H1 (cell line): ENCODE data around the gene SLC17A6. TPM values are rescaled to one million over a fixed set of nuclear protein-coding genes. Genes with fewer than 3 reads are reported as not detected.
A peak's percentile ranks its signal among the peaks of the same experiment; 100 is the strongest.

Source experiments
- CTCF ChIA-PET: fragments of 300-600 bp; sonication (Branson Sonifier 250); formaldehyde crosslinking; loops from one replicate; lab custom pipeline; 2021; ENCODE audit not compliant: partially characterized antibody; lab: Charles Lee
- POLR2A ChIA-PET: fragments of 300-600 bp; sonication (Branson Sonifier 250); formaldehyde crosslinking; loops from one replicate; lab custom pipeline; 2021; ENCODE audit warnings: inconsistent platforms; ENCODE audit not compliant: partially characterized antibody; lab: Charles Lee
- DNase-seq, 2 experiments: peaks; one replicate each; pipeline versions ENCODE4 v3.0.0 to v3.0.0-alpha.2; 2010 to 2022; ENCODE audit warnings: low spot score in 2 of 2, low read depth in 1 of 2, mixed read lengths in 1 of 2
- FAIRE-seq: peaks from 2 replicates; lab custom pipeline; 2011; peaks lifted over from hg19 to GRCh38; lab: Jason Lieb, UNC
- H2AFZ ChIP-seq: 2 replicates; pipeline ENCODE4 v1.8.1; 2012; ENCODE audit warnings: low read length, inconsistent platforms
- H2AK5ac ChIP-seq: 2 replicates; pipeline ENCODE4 v1.6.1; 2013; ENCODE audit warnings: low read depth, low read length
- H2BK120ac ChIP-seq: replicated peaks from 2 replicates; pipeline ENCODE3; 2013; ENCODE audit warnings: low read depth, low read length, inconsistent platforms
- H2BK12ac ChIP-seq: 2 replicates; pipeline ENCODE4 v1.6.1; 2013; ENCODE audit warnings: low read depth, low read length
- H2BK15ac ChIP-seq: 2 replicates; pipeline ENCODE4 v1.6.1; 2013; ENCODE audit warnings: low read length
- H2BK20ac ChIP-seq: 2 replicates; pipeline ENCODE4 v1.6.1; 2013; ENCODE audit warnings: low read length
- H2BK5ac ChIP-seq: 2 replicates; pipeline ENCODE4 v1.6.1; 2013; ENCODE audit warnings: low read depth, low read length
- H3K14ac ChIP-seq: 2 replicates; pipeline ENCODE4 v1.6.1; 2013; ENCODE audit warnings: inconsistent platforms; ENCODE audit not compliant: insufficient read length
- H3K18ac ChIP-seq: 2 replicates; pipeline ENCODE4 v1.6.1; 2013; ENCODE audit warnings: low read length; ENCODE audit errors: extremely low read depth
- H3K23ac ChIP-seq: 2 replicates; pipeline ENCODE4 v1.6.1; 2013; ENCODE audit warnings: inconsistent platforms; ENCODE audit not compliant: insufficient read length
- H3K23me2 ChIP-seq: 2 replicates; pipeline ENCODE4 v1.6.1; 2013; ENCODE audit warnings: low read depth, low read length
- H3K27ac ChIP-seq: 2 replicates; pipeline ENCODE4 v1.6.1; 2011; ENCODE audit warnings: low read depth, low read length, inconsistent platforms
- H3K27me3 ChIP-seq, 4 experiments: replicated peaks in 1 of 4; 1 replicate in 1 of 4; 2 replicates in 3 of 4; pipeline versions ENCODE4 v1.6.1 to v1.8.1; 2011 to 2013; ENCODE audit warnings: low read length in 3 of 4, mild to moderate bottlenecking in 3 of 4, inconsistent platforms in 2 of 4, mixed read lengths in 2 of 4, moderate library complexity in 1 of 4; ENCODE audit not compliant: control insufficient read depth in 3 of 4, insufficient read depth in 3 of 4; ENCODE audit errors: extremely low read depth in 1 of 4
- H3K36me3 ChIP-seq, 4 experiments: 2 replicates each; pipeline versions ENCODE4 v1.6.1 to v1.8.1; 2011 to 2013; ENCODE audit warnings: mild to moderate bottlenecking in 4 of 4, low read length in 3 of 4, moderate library complexity in 2 of 4, control low read depth in 1 of 4, inconsistent platforms in 1 of 4; ENCODE audit not compliant: insufficient read depth in 4 of 4, control insufficient read depth in 2 of 4
- H3K4ac ChIP-seq: replicated peaks from 2 replicates; pipeline ENCODE3; 2013; ENCODE audit warnings: low read length, low read depth, mixed read lengths, inconsistent platforms; ENCODE audit not compliant: insufficient read length
- H3K4me1 ChIP-seq, 4 experiments: replicated peaks in 1 of 4; 1 replicate in 1 of 4; 2 replicates in 3 of 4; pipeline versions ENCODE4 v1.6.1 to v1.8.1; 2011 to 2013; ENCODE audit warnings: low read length in 3 of 4, inconsistent platforms in 2 of 4, mixed read lengths in 1 of 4; ENCODE audit not compliant: insufficient read depth in 4 of 4, control insufficient read depth in 3 of 4
- H3K4me2 ChIP-seq, 2 experiments: 2 replicates each; pipeline versions ENCODE4 v1.6.1 to v1.8.1; 2011 to 2013; ENCODE audit warnings: low read depth in 2 of 2, low read length in 2 of 2, control low read depth in 1 of 2, inconsistent platforms in 1 of 2, mild to moderate bottlenecking in 1 of 2; ENCODE audit not compliant: insufficient read depth in 1 of 2
- H3K4me3 ChIP-seq, 4 experiments: fragments of 200-600, 300-600 bp in 1 of 4; sonication (generic), shearing (Covaris generic), sonication (Bioruptor Twin) in 1 of 4; 2 replicates each; pipeline versions ENCODE4 v1.5.1 to v1.8.1; 2011 to 2016; ENCODE audit warnings: low read length in 4 of 4, low read depth in 3 of 4, control low read depth in 2 of 4, inconsistent platforms in 2 of 4, mild to moderate bottlenecking in 2 of 4, mixed read lengths in 1 of 4, moderate library complexity in 1 of 4; ENCODE audit not compliant: insufficient read depth in 2 of 4; ENCODE audit errors: extremely low read depth in 1 of 4
- H3K56ac ChIP-seq: replicated peaks from 2 replicates; pipeline ENCODE3; 2013; ENCODE audit warnings: low read depth, mild to moderate bottlenecking, mixed read lengths, low read length, inconsistent platforms; ENCODE audit not compliant: insufficient read length
- H3K79me1 ChIP-seq: 2 replicates; pipeline ENCODE4 v1.6.1; 2013; ENCODE audit warnings: low read depth, low read length, control low read depth
- H3K79me2 ChIP-seq, 2 experiments: 2 replicates each; pipeline versions ENCODE4 v1.6.1 to v1.8.1; 2012 to 2013; ENCODE audit warnings: low read length in 2 of 2, mild to moderate bottlenecking in 2 of 2, inconsistent platforms in 1 of 2; ENCODE audit not compliant: insufficient read depth in 2 of 2, control insufficient read depth in 1 of 2
- H3K9ac ChIP-seq, 4 experiments: replicated peaks in 1 of 4; 1 replicate in 1 of 4; 2 replicates in 3 of 4; pipeline versions ENCODE4 v1.6.1 to v1.8.1; 2011 to 2013; ENCODE audit warnings: low read depth in 3 of 4, low read length in 3 of 4, control low read depth in 2 of 4, mild to moderate bottlenecking in 2 of 4, moderate library complexity in 2 of 4, inconsistent platforms in 1 of 4; ENCODE audit errors: extremely low read depth in 1 of 4
- H3K9me3 ChIP-seq, 2 experiments: 2 replicates each; pipeline versions ENCODE4 v1.6.1 to v1.8.1; 2012 to 2013; ENCODE audit warnings: mild to moderate bottlenecking in 2 of 2, moderate library complexity in 2 of 2, control low read depth in 1 of 2, inconsistent platforms in 1 of 2, low read depth in 1 of 2, low read length in 1 of 2, mixed read lengths in 1 of 2; ENCODE audit not compliant: insufficient read depth in 2 of 2
- H4K20me1 ChIP-seq, 2 experiments: replicated peaks in 1 of 2; 2 replicates each; pipeline versions ENCODE3 to v1.8.1; 2011 to 2013; ENCODE audit warnings: inconsistent platforms in 2 of 2, low read length in 2 of 2, mild to moderate bottlenecking in 1 of 2; ENCODE audit not compliant: insufficient read depth in 2 of 2, control insufficient read depth in 1 of 2
- H4K5ac ChIP-seq: 2 replicates; pipeline ENCODE4 v1.6.1; 2013; ENCODE audit warnings: low read length, low read depth, mixed read lengths, inconsistent platforms; ENCODE audit not compliant: insufficient read length
- H4K8ac ChIP-seq: 2 replicates; pipeline ENCODE4 v1.8.0; 2013; ENCODE audit warnings: mild to moderate bottlenecking, moderate library complexity, low read length, inconsistent platforms; ENCODE audit not compliant: insufficient read depth; ENCODE audit errors: extremely low read depth
- H4K91ac ChIP-seq: replicated peaks from 2 replicates; pipeline ENCODE3; 2013; ENCODE audit warnings: low read length, mixed read lengths, inconsistent platforms; ENCODE audit not compliant: insufficient read length
- E2F6 ChIP-seq: IDR thresholded peaks from 2 replicates; pipeline ENCODE4 v1.6.1; 2012; ENCODE audit warnings: inconsistent platforms
- HDAC6 ChIP-seq: IDR thresholded peaks from one replicate; pipeline ENCODE4 v1.7.1; 2012; ENCODE audit warnings: low read depth, mild to moderate bottlenecking, inconsistent platforms, low read length, moderate library complexity
- WGBS, 2 experiments: shearing (Covaris generic) in 1 of 2; methylation state at CpG; one replicate each; pipeline versions ENCODE4 v1.1.6 to v1.1.7; 2013 to 2015; ENCODE audit warnings: low lambda C conversion rate in 2 of 2, mixed read lengths in 2 of 2, inconsistent platforms in 1 of 2, low coverage in 1 of 2, missing lambda C conversion rate in 1 of 2; ENCODE audit not compliant: insufficient replicate concordance in 2 of 2, insufficient coverage in 1 of 2, insufficient read length in 1 of 2; ENCODE audit errors: extremely low coverage in 1 of 2, missing lambda C conversion rate in 1 of 2; 5-methylcytosine and 5-hydroxymethylcytosine counted together
- polyA plus RNA-seq, 7 experiments: library from polyadenylated mRNA; depleted of rRNA in 3 of 7; stranded (reverse) in 5 of 7; unstranded in 2 of 7; fragments of >200 nt in 5 of 7; fragments of 200-250 nt in 2 of 7; gene quantifications; 1 replicate in 5 of 7; 2 replicates in 1 of 7; 4 replicates in 1 of 7; pipeline versions ENCODE4 v1.2.1 to v1.2.3, GENCODE V29; 2011 to 2013; ENCODE audit warnings: missing spikeins in 2 of 7, mixed read lengths in 2 of 7
- total RNA-seq: library from RNA; stranded (reverse); fragmentation: NEBNext Ultra II Directional; extraction: Animal tissue kit (Norgen Biotek cat#: 25700); gene quantifications from 2 replicates; pipeline ENCODE4 v1.2.1, GENCODE V29; 2021

SLC17A6 gene
- total and polyA plus RNA-seq, 2 of the 8 experiments (the other 6 are each of a cell fraction or from before 2014, with no cell fraction given): 0.24 to 1.6 TPM

- Histone ChIP-seq H3K56ac (no peak overlapping the region), H3K14ac (no peak overlapping the region), H3K27me3 (no peaks in the 10 kb centered on the region), H3K9me3 (no peaks in the 10 kb centered on the region), H3K23ac (no peak overlapping the region), H4K20me1 (no peaks in the 10 kb centered on the region), H3K36me3 (no peaks in the 10 kb centered on the region), H2BK12ac (no peak overlapping the region), H3K79me2 (no peaks in the 10 kb centered on the region), H4K91ac (no peak overlapping the region), H3K4me1 (peaks cover 0 to 5% (median 1%) of the 10 kb centered on the region in 4 experiments; a peak in 4 of 7 replicates), H3K4ac (no peak overlapping the region), H3K4me2 (no peak overlapping the region), H2BK15ac (no peak overlapping the region), H4K8ac (no peak overlapping the region), H4K5ac (no peak overlapping the region), H3K79me1 (no peaks in the 10 kb centered on the region), H2BK20ac (no peak overlapping the region), H2BK120ac (no peak overlapping the region), H3K18ac (no peak overlapping the region)
- ChIA-PET CTCF (interaction anchor here (1.0 to 2.3 kb wide), 4 partner anchors 15 to 438 kb away, joined by 3 to 11 read pairs (median 4); no protein-coding TSS in a partner anchor), POLR2A (no interaction called here)
- WGBS, 2 experiments: 82% methylated on average over 2 of the region's 2 CpGs; no CpG with 5 or more reads in 1 of the 2 experiments
- DNase-seq: no peak
- TF ChIP-seq HDAC6 (no peak), E2F6 (0 out of 2 replicates have a peak, but pooled peaks have one; percentile 16)
- TF ChIP-seq, all 59 proteins: peak for 1
- Histone ChIP-seq H3K23me2 (no peaks in the 10 kb centered on the region), H2BK5ac (no peak overlapping the region), H3K27ac (no peak overlapping the region), H3K9ac (no peak overlapping the region), H3K4me3 (no peak overlapping the region), H2AFZ (no peak overlapping the region; the same call in 1 of the 2 replicates), H2AK5ac (no peak overlapping the region)
- FAIRE-seq: no peak
These were observed 11.3 kb downstream of the SLC17A6 start for GRCh38 chr11:22349491-22349890.
